ENCODE results near the gene WIPF3. TPM values are rescaled to one million over a fixed set of nuclear protein-coding genes. Genes with fewer than 3 reads are reported as not detected.

WIPF3 gene
- total RNA-seq, 2 donors from 2014 or later: not detected

- Mint-ChIP-seq H3K27me3 (peaks cover 12 to 14% of the 10 kb centered on the region in 2 donors), H3K4me1 (ENCODE audit: low read depth in 2 of 2) (peaks cover 0 to 3% of the 10 kb centered on the region in 2 donors), H3K36me3 (no peaks in the 10 kb centered on the region), H3K27ac (no peak overlapping the region), H3K4me3 (no peak overlapping the region), H3K9me3 (no peaks in the 10 kb centered on the region)
- no peak for DNase-seq (ENCODE audit: low spot score)
- ATAC-seq: no peak
These were observed 55.6 kb downstream of the WIPF3 start for GRCh38 chr7:29861884-29862283.

- H3K4me1 Mint-ChIP-seq (ENCODE audit: low read depth in 2 of 2): peaks cover 0 to 3% of the 10 kb centered on the region in 2 donors
- peaks cover 14 to 15% of the 10 kb centered on the region in 2 donors for H3K27me3 Mint-ChIP-seq
- no peak for DNase-seq (ENCODE audit: low spot score)
- no peak for ATAC-seq
- H3K9me3 Mint-ChIP-seq: no peaks in the 10 kb centered on the region
- no peak overlapping the region for H3K4me3 Mint-ChIP-seq
- no peaks in the 10 kb centered on the region for H3K36me3 Mint-ChIP-seq
- no peak overlapping the region for H3K27ac Mint-ChIP-seq
These were observed 58.3 kb downstream of the WIPF3 start for GRCh38 chr7:29864656-29865055.

- Mint-ChIP-seq H3K9me3 (no peaks in the 10 kb centered on the region), H3K4me1 (ENCODE audit: low read depth in 2 of 2) (peaks cover 0 to 3% of the 10 kb centered on the region in 2 donors), H3K36me3 (no peaks in the 10 kb centered on the region), H3K27ac (no peak overlapping the region), H3K4me3 (no peak overlapping the region), H3K27me3 (peaks cover 14 to 20% of the 10 kb centered on the region in 2 donors)
- no peak for ATAC-seq
- DNase-seq (ENCODE audit: low spot score): no peak
These were observed 59.2 kb downstream of the WIPF3 start for GRCh38 chr7:29865526-29865925.

GRCh38 chr7:29866490-29866930 lies 60.2 kb downstream of the WIPF3 start:
- peaks cover 0 to 3% of the 10 kb centered on the region in 2 donors for H3K4me1 Mint-ChIP-seq (ENCODE audit: low read depth in 2 of 2)
- no peaks in the 10 kb centered on the region for H3K36me3 Mint-ChIP-seq
- H3K4me3 Mint-ChIP-seq: no peak overlapping the region
- H3K27me3 Mint-ChIP-seq: peaks cover 16 to 20% of the 10 kb centered on the region in 2 donors
- H3K27ac Mint-ChIP-seq: no peak overlapping the region
- H3K9me3 Mint-ChIP-seq: no peaks in the 10 kb centered on the region
- peak; percentile 27 to 36 for ATAC-seq
- no peak for DNase-seq (ENCODE audit: low spot score)

- Mint-ChIP-seq H3K4me3 (no peak overlapping the region), H3K9me3 (no peaks in the 10 kb centered on the region), H3K27me3 (peaks cover 14 to 15% of the 10 kb centered on the region in 2 donors), H3K4me1 (ENCODE audit: low read depth in 2 of 2) (no peaks in the 10 kb centered on the region), H3K27ac (no peak overlapping the region), H3K36me3 (no peaks in the 10 kb centered on the region)
- ATAC-seq (no peak), DNase-seq (ENCODE audit: low spot score) (no peak)
These were observed 65.6 kb downstream of the WIPF3 start for GRCh38 chr7:29871787-29872398.

GRCh38 chr7:29873644-29874294 lies 67.5 kb downstream of the WIPF3 start:
- DNase-seq (ENCODE audit: low spot score) (no peak), ATAC-seq (no peak)
- H3K4me1 Mint-ChIP-seq (ENCODE audit: low read depth in 2 of 2): peaks cover 0 to 3% of the 10 kb centered on the region in 2 donors
- H3K36me3 Mint-ChIP-seq: no peaks in the 10 kb centered on the region
- H3K4me3 Mint-ChIP-seq: no peak overlapping the region
- H3K27me3 Mint-ChIP-seq: peaks cover 7 to 16% of the 10 kb centered on the region in 2 donors
- H3K27ac Mint-ChIP-seq: no peak overlapping the region
- no peaks in the 10 kb centered on the region for H3K9me3 Mint-ChIP-seq

DNA sequence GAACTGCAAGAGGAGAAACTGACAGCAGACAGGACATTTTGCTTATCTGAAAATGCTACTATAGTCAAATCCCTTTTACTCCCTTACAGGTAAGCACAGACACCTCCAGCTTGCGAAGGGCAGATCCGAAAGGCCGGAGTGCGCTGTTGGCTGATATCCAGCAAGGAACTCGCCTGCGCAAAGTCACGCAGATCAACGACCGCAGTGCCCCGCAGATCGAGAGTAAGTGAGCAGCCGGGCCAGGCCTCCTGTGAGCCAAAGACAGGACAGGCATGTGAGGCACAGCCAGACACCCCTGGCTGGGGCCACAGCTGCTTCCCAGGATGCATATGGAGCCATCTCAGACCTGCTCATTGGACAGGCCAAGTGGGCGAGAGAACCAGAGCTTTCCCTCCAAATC lies 69.4 kb downstream of the WIPF3 start:
- Mint-ChIP-seq H3K4me3 (no peak overlapping the region), H3K4me1 (ENCODE audit: low read depth in 2 of 2) (peaks cover 0 to 3% of the 10 kb centered on the region in 2 donors), H3K36me3 (no peaks in the 10 kb centered on the region), H3K27ac (no peak overlapping the region), H3K27me3 (peaks cover 7 to 11% of the 10 kb centered on the region in 2 donors), H3K9me3 (no peaks in the 10 kb centered on the region)
- no peak for ATAC-seq
- DNase-seq (ENCODE audit: low spot score): no peak

DNA sequence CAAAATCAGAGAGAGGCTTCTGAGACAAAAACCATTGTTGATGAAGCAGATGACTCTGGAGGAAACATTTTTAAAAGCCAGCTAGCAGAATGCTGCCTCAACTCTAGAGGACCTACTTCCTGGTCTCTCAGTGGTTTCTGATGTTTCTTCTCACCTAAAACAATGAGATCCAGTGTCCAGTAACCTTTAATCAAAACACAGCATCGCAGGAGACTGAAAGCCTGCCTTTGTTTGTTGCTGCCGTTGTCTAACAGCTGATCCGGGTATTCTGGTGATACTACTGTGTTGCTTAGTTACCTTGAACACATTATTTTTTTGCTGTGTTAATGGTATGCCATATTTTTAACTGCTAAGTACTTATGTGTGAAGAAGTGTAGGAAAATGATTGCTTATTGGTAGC lies 70.9 kb downstream of the WIPF3 start:
- H3K27ac Mint-ChIP-seq: no peak overlapping the region
- ATAC-seq (no peak), DNase-seq (ENCODE audit: low spot score) (no peak)
- H3K4me1 Mint-ChIP-seq (ENCODE audit: low read depth in 2 of 2): peaks cover 0 to 3% of the 10 kb centered on the region in 2 donors
- peaks cover 0 to 11% of the 10 kb centered on the region in 2 donors for H3K27me3 Mint-ChIP-seq
- H3K9me3 Mint-ChIP-seq: no peaks in the 10 kb centered on the region
- no peaks in the 10 kb centered on the region for H3K36me3 Mint-ChIP-seq
- no peak overlapping the region for H3K4me3 Mint-ChIP-seq

DNA sequence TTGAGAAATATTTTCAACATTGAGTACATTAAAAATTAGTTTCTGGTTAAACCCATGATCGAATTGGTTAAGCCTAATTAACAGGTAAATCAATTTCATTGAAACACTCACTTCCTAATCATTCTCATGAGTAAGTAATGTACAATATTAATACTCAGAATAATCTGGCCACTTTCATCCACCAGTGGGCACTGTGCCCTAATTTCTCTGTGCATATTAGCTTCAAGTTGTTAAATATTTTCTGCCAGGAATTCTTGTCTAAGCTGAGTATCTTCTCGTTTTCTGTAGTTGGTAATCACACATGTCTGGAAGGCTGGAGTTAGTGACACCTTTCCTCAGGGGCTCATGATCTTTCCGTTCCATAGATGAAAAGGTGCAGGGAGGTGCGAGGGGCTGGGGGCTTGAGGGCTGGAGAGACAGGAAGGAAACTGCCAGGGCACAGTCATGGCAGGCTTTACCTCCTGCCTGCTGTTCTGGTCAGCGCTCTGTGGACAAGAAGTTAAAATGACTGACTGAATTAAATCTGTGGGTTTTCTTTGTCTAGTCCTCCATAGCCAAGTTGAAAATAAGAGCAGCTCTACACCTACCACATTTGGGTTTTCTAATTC lies 71.9 kb downstream of the WIPF3 start:
- DNase-seq (ENCODE audit: low spot score): no peak
- no peaks in the 10 kb centered on the region for H3K9me3 Mint-ChIP-seq
- H3K4me3 Mint-ChIP-seq: no peak overlapping the region
- ATAC-seq: no peak
- H3K36me3 Mint-ChIP-seq: no peaks in the 10 kb centered on the region
- H3K27me3 Mint-ChIP-seq: peaks cover 4 to 11% of the 10 kb centered on the region in 2 donors
- no peak overlapping the region for H3K27ac Mint-ChIP-seq
- peaks cover 3 to 6% of the 10 kb centered on the region in 2 donors for H3K4me1 Mint-ChIP-seq (ENCODE audit: low read depth in 2 of 2)

DNA sequence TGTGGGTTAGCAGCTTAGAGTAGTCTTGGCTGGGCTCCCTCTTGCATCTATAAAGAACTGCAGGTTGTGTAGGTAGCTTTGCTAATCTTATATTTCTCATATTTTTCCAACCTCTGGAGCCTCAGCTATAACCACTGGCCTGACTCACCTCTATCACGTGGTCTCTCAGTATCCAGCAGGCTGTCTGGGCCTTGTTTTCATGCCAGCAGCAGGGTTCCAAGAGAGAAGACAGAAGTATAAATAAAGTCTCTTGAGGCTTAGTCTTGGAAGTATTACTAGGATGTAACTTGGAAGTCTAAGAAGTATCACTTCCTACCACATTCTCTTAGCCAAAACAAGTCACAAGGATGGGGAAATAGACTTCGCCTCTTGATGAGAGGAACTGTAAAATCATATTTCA lies 73.3 kb downstream of the WIPF3 start:
- Mint-ChIP-seq H3K4me3 (no peak overlapping the region), H3K4me1 (ENCODE audit: low read depth in 2 of 2) (peaks cover 3 to 6% of the 10 kb centered on the region in 2 donors), H3K9me3 (no peaks in the 10 kb centered on the region), H3K27me3 (peaks cover 6 to 11% of the 10 kb centered on the region in 2 donors), H3K27ac (no peak overlapping the region), H3K36me3 (no peaks in the 10 kb centered on the region)
- no peak for DNase-seq (ENCODE audit: low spot score)
- ATAC-seq: no peak

DNA sequence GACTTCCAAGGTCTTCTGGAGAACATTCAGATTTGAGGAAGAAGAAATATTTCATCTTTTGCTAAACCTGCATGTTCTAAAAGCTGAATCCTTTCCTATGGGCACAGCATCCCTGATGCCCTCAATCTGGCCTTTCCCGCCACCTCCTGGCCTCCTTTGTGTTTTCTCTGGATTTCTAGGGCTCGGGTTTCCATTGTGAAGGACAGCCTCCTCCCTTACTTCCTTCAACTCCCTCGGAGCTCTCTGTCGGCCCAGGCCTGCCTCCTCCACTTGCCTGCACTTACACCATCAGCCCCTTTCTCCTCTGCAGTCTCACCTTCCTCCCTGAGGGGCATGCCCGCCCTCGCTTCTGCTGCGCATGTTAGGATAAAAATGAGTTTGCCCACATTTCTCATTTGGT lies 75.4 kb downstream of the WIPF3 start:
- no peaks in the 10 kb centered on the region for H3K36me3 Mint-ChIP-seq
- H3K4me3 Mint-ChIP-seq: no peak overlapping the region
- no peak overlapping the region for H3K27ac Mint-ChIP-seq
- H3K27me3 Mint-ChIP-seq: peaks cover 6% of the 10 kb centered on the region in 2 donors
- H3K4me1 Mint-ChIP-seq (ENCODE audit: low read depth in 2 of 2): peaks cover 3 to 6% of the 10 kb centered on the region in 2 donors
- ATAC-seq: no peak
- no peak for DNase-seq (ENCODE audit: low spot score)
- H3K9me3 Mint-ChIP-seq: no peaks in the 10 kb centered on the region

DNA sequence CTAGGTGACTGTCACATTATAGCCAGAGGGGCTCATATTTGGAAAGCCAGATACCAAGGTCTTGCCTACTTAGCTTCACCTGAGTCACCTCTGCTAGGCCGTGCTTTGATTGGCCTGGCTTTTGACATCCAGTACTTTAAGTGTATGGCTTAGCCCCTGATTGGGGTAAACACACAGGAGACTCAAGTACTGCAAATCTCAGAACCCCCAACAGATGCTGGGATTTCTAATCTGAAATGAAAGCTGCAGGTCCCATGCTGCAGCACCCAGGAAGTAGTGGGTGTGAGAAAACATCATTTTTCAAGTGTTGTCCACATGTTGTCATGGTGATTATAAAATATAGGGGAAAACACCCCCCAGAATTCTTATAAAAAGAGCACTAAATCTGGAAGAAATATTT lies 76.2 kb downstream of the WIPF3 start:
- H3K27me3 Mint-ChIP-seq: peaks cover 5 to 6% of the 10 kb centered on the region in 2 donors
- ATAC-seq: no peak

DNA sequence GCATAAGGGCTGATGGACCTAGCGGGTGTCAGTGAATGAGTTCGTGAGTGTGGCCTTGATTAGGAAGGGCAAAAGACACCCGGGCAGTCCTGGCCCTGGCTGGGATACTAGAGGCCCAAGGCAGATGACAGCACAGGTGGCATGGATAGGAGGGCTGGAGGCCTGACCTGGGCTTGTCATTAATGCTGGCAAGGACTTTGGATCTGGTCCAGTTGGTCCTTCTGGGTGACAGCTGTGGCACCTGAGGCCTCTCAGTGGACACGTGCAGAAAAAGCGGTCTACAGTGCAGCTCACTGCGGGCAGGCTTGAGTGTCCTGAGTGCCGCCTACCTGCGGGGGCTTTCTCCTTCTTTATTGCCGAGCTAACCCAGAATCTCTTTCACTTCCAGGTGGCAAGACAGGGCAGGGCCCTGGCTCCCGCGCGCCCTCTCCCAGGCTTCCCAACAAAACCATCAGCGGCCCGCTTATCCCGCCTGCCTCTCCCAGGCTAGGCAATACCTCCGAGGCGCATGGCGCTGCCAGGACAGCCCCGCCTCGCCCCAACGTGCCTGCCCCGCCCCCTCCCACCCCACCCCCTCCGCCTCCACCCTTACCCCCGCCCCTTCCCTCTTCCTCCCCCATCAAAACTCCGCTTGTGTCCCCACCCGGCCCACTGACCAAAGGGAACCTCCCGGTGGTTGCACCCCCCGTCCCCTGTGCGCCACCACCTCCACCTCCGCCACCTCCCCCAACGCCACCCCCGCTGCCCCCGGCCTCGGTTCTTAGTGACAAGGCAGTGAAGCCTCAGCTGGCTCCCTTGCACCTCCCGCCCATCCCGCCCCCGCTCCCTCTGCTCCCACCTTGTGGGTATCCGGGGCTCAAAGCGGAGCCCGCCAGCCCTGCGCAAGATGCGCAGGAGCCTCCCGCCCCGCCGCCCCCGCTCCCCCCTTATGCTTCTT lies 77.4 kb downstream of the WIPF3 start:
- ATAC-seq (peak in 1 of 2 donors; percentile 4), DNase-seq (ENCODE audit: low spot score) (no peak)
- H3K27me3 Mint-ChIP-seq: peaks cover 0 to 6% of the 10 kb centered on the region in 2 donors
- peaks cover 0 to 6% of the 10 kb centered on the region in 2 donors for H3K4me1 Mint-ChIP-seq (ENCODE audit: low read depth in 2 of 2)
- no peak overlapping the region for H3K27ac Mint-ChIP-seq
- H3K36me3 Mint-ChIP-seq: no peaks in the 10 kb centered on the region
- no peaks in the 10 kb centered on the region for H3K9me3 Mint-ChIP-seq
- H3K4me3 Mint-ChIP-seq: no peak overlapping the region

More for the DNA sequence above, 76.2 kb downstream of the WIPF3 start:
- Mint-ChIP-seq H3K36me3 (no peaks in the 10 kb centered on the region), H3K9me3 (no peaks in the 10 kb centered on the region), H3K27ac (no peak overlapping the region), H3K4me3 (no peak overlapping the region), H3K4me1 (ENCODE audit: low read depth in 2 of 2) (peaks cover 3 to 6% of the 10 kb centered on the region in 2 donors)
- no peak for DNase-seq (ENCODE audit: low spot score)
